Loucy (cell line): Measurements from ENCODE around the gene HERC3.

Experiments used
- CTCF ChIP-seq: fragments of 200-600 bp; sonication (generic); conservative IDR thresholded peaks from 2 replicates; pipeline ENCODE4 v1.5.1; 2014; ENCODE audit warnings: mild to moderate bottlenecking, antibody characterized with exemption, low read length
- EZH2phosphoT487 ChIP-seq: fragments of 200-600 bp; IDR thresholded peaks from 2 replicates; pipeline ENCODE4 v1.6.1; 2018; ENCODE audit warnings: antibody characterized with exemption, mild to moderate bottlenecking, moderate library complexity, borderline replicate concordance

GRCh38 chr4:88653371-88653946 lies 61.2 kb downstream of the HERC3 start:
- TF ChIP-seq CTCF (no peak), EZH2phosphoT487 (no peak)
